MV-4-11 (cell line): ENCODE measurements around the gene MRPL12.

Source experiments
- DNase-seq: peaks from one replicate; lab custom pipeline; 2025; lab: John Stamatoyannopoulos, UW

The MRPL12 gene

GRCh38 chr17:81701288-81702071 lies 1.7 kb upstream of the MRPL12 start:
- peak; percentile 37 for DNase-seq

GRCh38 chr17:81703747-81704654 lies 834 bp downstream of the MRPL12 start:
- no peak for DNase-seq

- no peak for DNase-seq
Observed at GRCh38 chr17:81705518-81706231, 2.5 kb downstream of the MRPL12 start.

GRCh38 chr17:81706232-81706611 lies 3.1 kb downstream of the MRPL12 start:
- DNase-seq = peak; percentile 46

- DNase-seq = no peak
Observed at GRCh38 chr17:81706757-81707624, 3.8 kb downstream of the MRPL12 start.

- DNase-seq = no peak
Observed at GRCh38 chr17:81707725-81708646, 4.8 kb downstream of the MRPL12 start.

- no peak for DNase-seq
Observed at GRCh38 chr17:81708739-81709185, 5.6 kb downstream of the MRPL12 start.

GRCh38 chr17:81710514-81711308 lies 7.5 kb downstream of the MRPL12 start:
- peak; percentile 95 for DNase-seq

- peak; percentile 78 for DNase-seq
Observed at GRCh38 chr17:81711814-81712467, 8.8 kb downstream of the MRPL12 start, which contains the start of gene SLC25A10. TSS of gene SLC25A10 (plus strand) at chr17:81712284. CDS start at chr17:81712427, 143 bp downstream.

- DNase-seq = no peak
Observed at GRCh38 chr17:81712468-81713003, 9.4 kb downstream of the MRPL12 start.

- DNase-seq = no peak
Observed at GRCh38 chr17:81713004-81713555, 9.9 kb downstream of the MRPL12 start.

GRCh38 chr17:81713556-81714411 lies 10.6 kb downstream of the MRPL12 start:
- peak; percentile 36 for DNase-seq

- no peak for DNase-seq
Observed at GRCh38 chr17:81714412-81715106, 11.4 kb downstream of the MRPL12 start.

GRCh38 chr17:81715107-81715871 lies 12.1 kb downstream of the MRPL12 start:
- DNase-seq = no peak

GRCh38 chr17:81715872-81716673 lies 12.9 kb downstream of the MRPL12 start:
- no peak for DNase-seq
